CD4-positive, alpha-beta T cell treated with Interleukin-21 for 1 hour (primary cell): ENCODE data around the gene LPCAT4.
A peak's percentile ranks its signal among the peaks of the same experiment; 100 is the strongest.

Experiments
- DNase-seq: peaks from one replicate; pipeline ENCODE4 v3.0.0-alpha.2; 2020

LPCAT4 gene

GRCh38 chr15:34336231-34336990 is 30.6 kb downstream of the LPCAT4 start:
- no peak for DNase-seq

DNA sequence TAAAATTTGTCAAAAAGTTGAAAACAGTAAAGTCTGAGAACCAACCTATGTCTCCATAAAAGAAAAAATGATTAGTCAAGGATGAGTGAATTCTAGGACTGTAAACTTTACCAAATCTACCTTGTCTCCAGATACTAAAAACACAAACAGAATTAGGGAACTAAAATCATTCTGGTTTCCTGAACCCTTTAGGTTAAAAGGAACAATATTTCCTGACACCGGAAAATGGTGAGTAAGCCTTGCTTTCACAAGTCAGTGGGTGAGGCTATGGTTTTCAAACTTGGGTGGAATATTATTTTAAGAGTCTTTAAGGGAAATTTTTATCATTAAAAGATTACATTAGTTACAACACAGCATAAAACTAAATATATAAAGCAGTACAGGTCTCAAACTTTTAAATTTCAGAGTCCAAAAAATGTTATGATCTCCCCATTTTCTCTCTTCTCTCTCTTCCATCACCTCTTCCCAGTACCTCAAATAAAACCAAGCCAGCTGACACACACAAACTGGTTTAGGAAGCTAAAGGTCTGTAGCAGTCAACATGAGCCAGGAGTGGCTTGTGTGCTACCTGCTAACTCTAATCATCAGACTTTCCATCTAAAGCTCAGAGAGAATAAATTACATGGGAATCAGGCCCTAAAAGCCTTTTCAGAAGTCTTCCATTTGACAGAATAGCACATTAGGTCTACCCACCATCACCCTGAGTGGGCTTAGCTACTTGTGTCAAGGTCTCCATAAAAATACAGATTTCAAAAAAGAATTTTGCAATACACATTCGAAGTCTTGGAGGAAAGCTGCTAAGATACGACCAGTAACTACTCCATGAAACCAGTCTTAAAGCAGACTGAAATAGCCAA is 31.6 kb downstream of the LPCAT4 start:
- peak; percentile 48 for DNase-seq

GRCh38 chr15:34334672-34335071 is 32.3 kb downstream of the LPCAT4 start:
- DNase-seq, result no peak

- DNase-seq, result no peak
These were observed 34.4 kb downstream of the LPCAT4 start for GRCh38 chr15:34332553-34333120.

GRCh38 chr15:34331809-34332208 is 35.2 kb downstream of the LPCAT4 start:
- peak; percentile 51 for DNase-seq

DNA sequence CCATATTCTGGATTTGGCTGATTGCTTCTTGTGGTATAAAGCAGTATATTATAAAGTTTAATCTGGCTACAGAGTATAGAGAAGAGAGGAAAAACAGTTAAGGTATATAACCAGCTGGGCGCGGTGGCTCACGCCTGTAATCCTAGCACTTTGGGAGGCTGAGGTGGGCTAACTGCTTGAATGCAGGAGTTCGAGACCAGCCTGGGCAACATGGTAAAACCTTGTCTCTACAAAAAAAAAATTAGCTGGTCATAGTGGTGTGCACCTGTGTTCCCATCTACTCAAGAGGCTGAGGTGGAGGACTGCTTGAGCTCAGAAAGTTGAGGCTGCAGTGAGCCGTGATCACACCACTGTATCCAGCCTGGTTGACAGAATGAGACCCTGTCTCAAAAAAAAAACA is 36.7 kb downstream of the LPCAT4 start:
- no peak for DNase-seq

DNA sequence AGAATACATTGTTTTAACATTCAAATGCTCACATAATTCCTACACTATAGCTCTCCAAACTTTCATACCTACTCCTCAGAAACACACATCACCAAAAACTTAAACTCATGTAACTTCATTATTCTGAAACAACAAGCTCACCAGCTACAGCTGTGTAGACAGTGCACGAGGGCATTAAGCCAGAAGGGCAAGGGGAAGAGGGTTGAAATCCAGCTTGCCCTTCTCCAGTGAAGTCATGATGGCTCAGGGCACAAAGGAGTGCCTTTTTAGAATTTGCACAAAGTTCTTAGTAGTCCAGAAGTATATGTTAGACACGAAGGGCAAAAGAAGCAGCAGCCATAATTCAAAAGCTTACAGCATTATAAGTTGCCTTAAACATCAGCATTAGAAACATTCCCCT is 38.0 kb downstream of the LPCAT4 start:
- DNase-seq, result no peak

GRCh38 chr15:34327906-34328305 is 39.1 kb downstream of the LPCAT4 start:
- peak; percentile 26 for DNase-seq

GRCh38 chr15:34325368-34325767 is 41.6 kb downstream of the LPCAT4 start:
- no peak for DNase-seq

GRCh38 chr15:34324933-34325332 is 42.1 kb downstream of the LPCAT4 start:
- DNase-seq, result no peak

GRCh38 chr15:34323217-34323616 is 43.8 kb downstream of the LPCAT4 start:
- no peak for DNase-seq

GRCh38 chr15:34318277-34319079 is 48.5 kb downstream of the LPCAT4 start:
- peak; percentile 35 for DNase-seq

GRCh38 chr15:34314491-34315490 is 52.2 kb downstream of the LPCAT4 start:
- DNase-seq, result no peak

DNA sequence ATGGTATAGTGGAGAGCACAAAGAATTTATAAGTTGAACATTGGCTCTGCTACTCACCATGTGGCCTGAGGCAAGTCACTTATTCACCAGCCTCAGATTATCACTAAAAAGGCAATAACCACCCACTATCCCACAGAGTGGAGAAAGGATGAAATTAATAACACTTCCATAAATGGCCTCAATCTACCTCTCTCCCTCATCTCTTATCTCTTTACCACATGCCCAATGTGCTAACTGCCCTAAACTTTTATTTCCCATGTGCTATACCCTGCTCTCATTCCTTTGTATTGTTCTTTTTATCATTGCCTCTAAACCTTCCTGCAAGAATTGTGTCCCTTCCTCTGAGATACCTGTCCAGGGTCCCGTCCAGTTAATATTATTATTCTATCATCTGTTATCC is 55.4 kb downstream of the LPCAT4 start:
- no peak for DNase-seq
